Panc1 (cell line): ENCODE data around the gene CDH23.

Experiments
- CTCF ChIP-seq: fragments of 450-650 bp; IDR thresholded peaks from 2 replicates; pipeline ENCODE4 v1.5.1; 2017; ENCODE audit warnings: mild to moderate bottlenecking
- POLR2AphosphoS5 ChIP-seq: IDR thresholded peaks from 2 replicates; pipeline ENCODE4 v1.6.1; 2012; ENCODE audit warnings: mild to moderate bottlenecking, low read depth, low read length, moderate library complexity

GRCh38 chr10:71638064-71638821, 241.5 kb downstream of the CDH23 start:
- TF ChIP-seq CTCF (no peak), POLR2AphosphoS5 (no peak)
